DND-41 (cell line): ENCODE results near the gene SMARCA2.

ENCODE experiments used
- ATAC-seq: fragments of 200-7000 bp; cut with Tn5 transposase; 3 replicates; pipeline ENCODE4 v1.9.1; 2021; ENCODE audit warnings: low read depth; ENCODE audit not compliant: insufficient read depth
- DNase-seq: peaks from one replicate; pipeline ENCODE4 v3.0.0-alpha.2; 2020
- H2AFZ ChIP-seq: 2 replicates; pipeline ENCODE4 v1.6.0; 2012; ENCODE audit warnings: low read depth, low read length
- H3K27ac ChIP-seq: 2 replicates; pipeline ENCODE4 v1.5.1; 2012; ENCODE audit warnings: low read length, inconsistent platforms
- H3K27me3 ChIP-seq: fragments of 200-600 bp; sonication (generic); 2 replicates; pipeline ENCODE4 v1.6.0; 2012; ENCODE audit warnings: low read length, mild to moderate bottlenecking, inconsistent platforms; ENCODE audit not compliant: insufficient read depth, poor library complexity
- H3K36me3 ChIP-seq: 2 replicates; pipeline ENCODE4 v1.5.1; 2012; ENCODE audit warnings: low read length, inconsistent platforms; ENCODE audit not compliant: insufficient read depth
- H3K4me1 ChIP-seq: 2 replicates; pipeline ENCODE4 v1.5.1; 2012; ENCODE audit warnings: mild to moderate bottlenecking, low read length; ENCODE audit not compliant: insufficient read depth
- H3K4me2 ChIP-seq: 2 replicates; pipeline ENCODE4 v1.6.0; 2012; ENCODE audit warnings: mild to moderate bottlenecking, moderate library complexity, low read length, inconsistent platforms; ENCODE audit not compliant: insufficient read depth
- H3K4me3 ChIP-seq, 2 experiments: fragments of 200-600 bp in 1 of 2; shearing (Covaris generic) in 1 of 2; 2 replicates each; pipeline ENCODE4 v1.5.1; 2012 to 2016; ENCODE audit warnings: inconsistent platforms in 2 of 2, low read length in 2 of 2, mild to moderate bottlenecking in 2 of 2, low read depth in 1 of 2, moderate library complexity in 1 of 2
- H3K79me2 ChIP-seq: 2 replicates; pipeline ENCODE4 v1.6.0; 2012; ENCODE audit warnings: low read length, inconsistent platforms; ENCODE audit not compliant: insufficient read depth
- H3K9ac ChIP-seq: 2 replicates; pipeline ENCODE4 v1.6.0; 2012; ENCODE audit warnings: low read depth, mild to moderate bottlenecking, inconsistent platforms, low read length, moderate library complexity
- H3K9me3 ChIP-seq: 2 replicates; pipeline ENCODE4 v1.5.1; 2012; ENCODE audit warnings: low read length, moderate library complexity, mild to moderate bottlenecking, inconsistent platforms; ENCODE audit not compliant: insufficient read depth, severe bottlenecking
- H4K20me1 ChIP-seq: 2 replicates; pipeline ENCODE4 v1.6.0; 2012; ENCODE audit warnings: low read length; ENCODE audit not compliant: insufficient read depth
- EZH2 ChIP-seq: IDR thresholded peaks from 3 replicates; pipeline ENCODE4 v1.6.1; 2012; ENCODE audit warnings: borderline replicate concordance, low read depth, mild to moderate bottlenecking, moderate library complexity, low read length, inconsistent platforms; ENCODE audit not compliant: severe bottlenecking
- TF ChIP-seq, protein P1 (sequence below): IDR thresholded peaks from 2 replicates; pipeline ENCODE4 v1.5.1; 2012; ENCODE audit warnings: borderline replicate concordance, low read length, moderate library complexity, mild to moderate bottlenecking; ENCODE audit not compliant: poor library complexity, severe bottlenecking; ENCODE audit errors: extremely low read depth

SMARCA2 gene

DNA sequence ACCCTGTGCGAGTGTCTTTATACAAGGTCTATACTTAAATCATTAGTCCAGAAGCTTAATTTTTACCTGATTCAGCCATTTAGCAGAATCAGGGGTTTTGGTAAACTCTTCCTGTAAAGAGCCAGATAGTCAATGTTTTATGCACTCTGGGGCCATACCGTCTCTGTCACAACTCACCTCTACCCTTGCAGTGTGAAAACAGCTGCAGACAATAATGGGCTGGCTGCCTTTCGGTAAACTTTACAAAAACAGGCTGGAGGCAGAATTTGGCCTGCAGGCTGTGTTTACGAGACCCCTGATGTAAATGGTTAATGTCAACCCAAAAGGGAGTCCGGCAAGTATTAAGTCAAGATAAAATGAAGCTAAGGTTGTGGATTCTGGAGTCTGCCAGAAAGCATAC, 32.8 kb downstream of the SMARCA2 start:
- Histone ChIP-seq H3K4me1 (peaks cover 4% of the 10 kb centered on the region), H2AFZ (no peak overlapping the region), H3K27ac (no peak overlapping the region), H3K27me3 (no peaks in the 10 kb centered on the region), H4K20me1 (no peaks in the 10 kb centered on the region), H3K9me3 (no peaks in the 10 kb centered on the region), H3K36me3 (peaks cover 23% of the 10 kb centered on the region), H3K4me2 (no peak overlapping the region), H3K4me3 (no peak overlapping the region), H3K79me2 (peaks cover 2% of the 10 kb centered on the region; the same call in 1 of the 2 replicates), H3K9ac (no peak overlapping the region)
- no peak for ATAC-seq
- DNase-seq = no peak
- no peak for TF ChIP-seq EZH2
- TF ChIP-seq, protein P1, sequence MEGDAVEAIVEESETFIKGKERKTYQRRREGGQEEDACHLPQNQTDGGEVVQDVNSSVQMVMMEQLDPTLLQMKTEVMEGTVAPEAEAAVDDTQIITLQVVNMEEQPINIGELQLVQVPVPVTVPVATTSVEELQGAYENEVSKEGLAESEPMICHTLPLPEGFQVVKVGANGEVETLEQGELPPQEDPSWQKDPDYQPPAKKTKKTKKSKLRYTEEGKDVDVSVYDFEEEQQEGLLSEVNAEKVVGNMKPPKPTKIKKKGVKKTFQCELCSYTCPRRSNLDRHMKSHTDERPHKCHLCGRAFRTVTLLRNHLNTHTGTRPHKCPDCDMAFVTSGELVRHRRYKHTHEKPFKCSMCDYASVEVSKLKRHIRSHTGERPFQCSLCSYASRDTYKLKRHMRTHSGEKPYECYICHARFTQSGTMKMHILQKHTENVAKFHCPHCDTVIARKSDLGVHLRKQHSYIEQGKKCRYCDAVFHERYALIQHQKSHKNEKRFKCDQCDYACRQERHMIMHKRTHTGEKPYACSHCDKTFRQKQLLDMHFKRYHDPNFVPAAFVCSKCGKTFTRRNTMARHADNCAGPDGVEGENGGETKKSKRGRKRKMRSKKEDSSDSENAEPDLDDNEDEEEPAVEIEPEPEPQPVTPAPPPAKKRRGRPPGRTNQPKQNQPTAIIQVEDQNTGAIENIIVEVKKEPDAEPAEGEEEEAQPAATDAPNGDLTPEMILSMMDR = no peak

DNA sequence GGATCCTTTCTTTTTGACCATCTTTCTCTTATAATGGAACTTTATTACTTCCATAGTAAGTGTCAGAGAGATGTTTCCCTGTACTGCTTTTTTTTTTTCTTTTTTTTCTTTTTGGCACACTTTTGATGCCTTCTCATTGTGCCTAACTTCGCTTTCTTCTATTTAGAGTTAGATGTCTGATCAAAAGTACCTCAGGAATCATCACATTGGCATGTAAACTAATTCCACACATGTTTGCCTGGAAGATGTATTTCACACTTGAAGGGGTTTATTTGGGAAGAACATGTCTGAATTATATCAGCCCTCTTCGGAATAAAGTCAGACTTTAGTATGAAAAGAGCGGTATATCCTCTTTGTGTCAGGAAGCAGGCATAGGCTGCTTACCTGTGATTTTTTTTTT, 35.1 kb downstream of the SMARCA2 start:
- no peak for TF ChIP-seq EZH2
- TF ChIP-seq, protein P1 = no peak
- no peak for ATAC-seq

GRCh38 chr9:2053883-2054845, 39.0 kb downstream of the SMARCA2 start:
- Histone ChIP-seq H3K4me3 (peak overlapping the region in 1 of 2 experiments; percentile 29; a peak in 1 of 4 replicates), H3K4me2 (peak overlapping the region; percentile 62), H3K27ac (peak overlapping the region; percentile 67), H2AFZ (0 out of 2 replicates have a peak overlapping the region, but pooled peaks have one; percentile 47), H3K79me2 (no peaks in the 10 kb centered on the region), H3K9ac (no peak overlapping the region), H3K36me3 (peaks cover 34% of the 10 kb centered on the region), H3K4me1 (peaks cover 22% of the 10 kb centered on the region), H4K20me1 (no peaks in the 10 kb centered on the region), H3K27me3 (no peaks in the 10 kb centered on the region), H3K9me3 (no peaks in the 10 kb centered on the region)
- DNase-seq (peak; percentile 77), ATAC-seq (peak; percentile 100)
- TF ChIP-seq, protein P1 = no peak
- no peak for TF ChIP-seq EZH2

More for the DNA sequence above, 35.1 kb downstream of the SMARCA2 start:
- no peaks in the 10 kb centered on the region for H3K79me2 ChIP-seq
- H3K4me3 ChIP-seq = no peak overlapping the region
- peaks cover 14% of the 10 kb centered on the region for H3K36me3 ChIP-seq
- H2AFZ ChIP-seq = no peak overlapping the region
- peaks cover 22% of the 10 kb centered on the region for H3K4me1 ChIP-seq
- H4K20me1 ChIP-seq = no peaks in the 10 kb centered on the region
- no peak overlapping the region for H3K9ac ChIP-seq
- H3K27me3 ChIP-seq = no peaks in the 10 kb centered on the region
- DNase-seq = no peak
- H3K9me3 ChIP-seq = no peaks in the 10 kb centered on the region
- no peak overlapping the region for H3K4me2 ChIP-seq
- H3K27ac ChIP-seq = no peak overlapping the region
